HepG2 (cell line): ENCODE results near the gene WFDC10A. TPM values are rescaled to one million over a fixed set of nuclear protein-coding genes. Genes with fewer than 3 reads are reported as not detected.
"Not testable (repeated sequence)": the region's sequence is repeated elsewhere in the genome, so short reads cannot be mapped to it uniquely, and the experiment has no call there.

ENCODE experiments used
- ATAC-seq: fragments of 200-7000 bp; cut with Tn5 transposase; 3 replicates; pipeline ENCODE4 v1.9.1; 2020; ENCODE audit warnings: mild to moderate bottlenecking, moderate library complexity
- BruUV-seq: library from RNA; stranded (reverse); fragments of 400-500 nt; replicated peaks from 2 replicates; lab custom pipeline; 2021; lab: Mats Ljungman, UMichigan
- CTCF ChIA-PET: fragments of 300-600 bp; formaldehyde crosslinking; extraction: SDS; loops from one replicate; lab custom pipeline; 2021; ENCODE audit warnings: low total read pairs, inconsistent platforms, low intra/inter-chr PET ratio; lab: Yijun Ruan, JAX
- POLR2A ChIA-PET: fragments of 350-600 bp; sonication (Branson Sonifier 250); formaldehyde crosslinking; loops from one replicate; lab custom pipeline; 2020; ENCODE audit warnings: antibody characterized with exemption, inconsistent platforms; lab: Yijun Ruan, JAX
- DNase-seq: peaks from one replicate; pipeline ENCODE4 v3.0.0-alpha.2; 2015; ENCODE audit warnings: low spot score
- FAIRE-seq: peaks from 3 replicates; lab custom pipeline; 2011; peaks lifted over from hg19 to GRCh38; lab: Jason Lieb, UNC
- H2AFZ ChIP-seq: one replicate; pipeline ENCODE4 v1.6.1; 2011; ENCODE audit warnings: low read length, inconsistent platforms
- H3K27ac ChIP-seq: fragments of 300-600 bp; 3 replicates; pipeline ENCODE4 v1.8.0; 2011; ENCODE audit warnings: mixed run types, mild to moderate bottlenecking, mixed read lengths, low read length, inconsistent platforms; ENCODE audit not compliant: insufficient read depth; ENCODE audit errors: extremely low read length
- H3K27me3 ChIP-seq, 2 experiments: fragments of 200-600 bp in 1 of 2; 2 replicates in 1 of 2; 3 replicates in 1 of 2; pipeline versions ENCODE4 v1.6.0 to v1.8.0; 2011; ENCODE audit warnings: low read length in 2 of 2, mild to moderate bottlenecking in 2 of 2, moderate library complexity in 2 of 2, inconsistent platforms in 1 of 2; ENCODE audit not compliant: insufficient read depth in 2 of 2, control insufficient read depth in 1 of 2
- H3K36me3 ChIP-seq, 2 experiments: fragments of 200-600 bp in 1 of 2; replicated peaks in 1 of 2; 2 replicates in 1 of 2; 3 replicates in 1 of 2; pipeline versions ENCODE4 v1.5.1 to v1.8.0; 2011; ENCODE audit warnings: low read length in 2 of 2, inconsistent platforms in 1 of 2; ENCODE audit not compliant: insufficient read depth in 2 of 2, control insufficient read depth in 1 of 2
- H3K4me1 ChIP-seq: 2 replicates; pipeline ENCODE4 v1.5.1; 2012; ENCODE audit warnings: low read length, inconsistent platforms; ENCODE audit not compliant: insufficient read depth
- H3K4me2 ChIP-seq: 2 replicates; pipeline ENCODE4 v1.6.0; 2011; ENCODE audit warnings: low read depth, low read length, inconsistent platforms
- H3K4me3 ChIP-seq, 3 experiments: fragments of 200-600 bp in 1 of 3; sonication (generic), shearing (Covaris generic) in 1 of 3; replicated peaks in 1 of 3; 2 replicates each; pipeline ENCODE4 v1.5.1; 2011 to 2016; ENCODE audit warnings: low read length in 3 of 3, inconsistent platforms in 2 of 3, low read depth in 2 of 3, mild to moderate bottlenecking in 2 of 3, control low read depth in 1 of 3, mixed read lengths in 1 of 3; ENCODE audit not compliant: insufficient read depth in 1 of 3
- H3K79me2 ChIP-seq: one replicate; pipeline ENCODE4 v1.6.1; 2011; ENCODE audit warnings: low read length, inconsistent platforms; ENCODE audit not compliant: insufficient read depth
- H3K9ac ChIP-seq: 2 replicates; pipeline ENCODE4 v1.6.0; 2011; ENCODE audit warnings: mild to moderate bottlenecking, low read depth, low read length, inconsistent platforms; ENCODE audit not compliant: insufficient read depth
- H3K9me3 ChIP-seq: 2 replicates; pipeline ENCODE4 v1.5.1; 2012; ENCODE audit warnings: mild to moderate bottlenecking, low read length
- H4K20me1 ChIP-seq: 2 replicates; pipeline ENCODE4 v1.6.0; 2011; ENCODE audit warnings: inconsistent platforms, mild to moderate bottlenecking, low read length, moderate library complexity; ENCODE audit not compliant: insufficient read depth
- FOXP4 ChIP-seq: sonication (generic); formaldehyde crosslinking; IDR thresholded peaks from 2 replicates; pipeline ENCODE4 v1.4.0; 2020; ENCODE audit warnings: missing genetic modification reagents
- GFI1 ChIP-seq: sonication (generic); formaldehyde crosslinking; IDR thresholded peaks from 2 replicates; pipeline ENCODE4 v1.5.0; 2020; ENCODE audit warnings: missing genetic modification reagents, mild to moderate bottlenecking, borderline replicate concordance
- ZNF281 ChIP-seq: sonication (generic); formaldehyde crosslinking; IDR thresholded peaks from 2 replicates; pipeline ENCODE4 v1.4.0; 2020; ENCODE audit warnings: missing genetic modification reagents, borderline replicate concordance
- ZNF629 ChIP-seq: sonication (generic); formaldehyde crosslinking; conservative IDR thresholded peaks from 2 replicates; pipeline ENCODE4 v1.5.0; 2020; ENCODE audit warnings: missing genetic modification reagents
- WGBS: methylation state at CpG from one replicate; pipeline ENCODE4 v1.1.6; 2017; ENCODE audit warnings: low lambda C conversion rate; 5-methylcytosine and 5-hydroxymethylcytosine counted together
- in situ Hi-C: cut with HindIII; loops from 2 replicates; pipeline ENCODE4 v1.10.0; 2017; ENCODE audit warnings: low pct_unique_long_range_greater_than_20kb; ENCODE audit not compliant: extremely low pct_ligation_motif_present
- intact Hi-C: fragments of 100-400 bp; cut with micrococcal nuclease; formaldehyde crosslinking; loops from one replicate; pipeline ENCODE4 v1.10.0; 2022; ENCODE audit not compliant: unreplicated experiment
- polyA plus RNA-seq, 8 experiments: library from polyadenylated mRNA; depleted of rRNA in 3 of 8; stranded (reverse) in 7 of 8; unstranded in 1 of 8; fragments of >200 nt; fragmentation: Illumina TruSeq in 4 of 8; extraction: Trizol in 4 of 8; gene quantifications; 2 replicates each; pipeline versions ENCODE4 v1.2.1 to v1.2.3, GENCODE V29; 2011 to 2016; ENCODE audit warnings: low read depth in 4 of 8, missing spikeins in 1 of 8, mixed read lengths in 1 of 8; ENCODE audit not compliant: insufficient read depth in 1 of 8
- total RNA-seq, 5 experiments: library from RNA; depleted of rRNA; stranded (reverse); fragments of >200 nt; fragmentation: Illumina TruSeq; extraction: Trizol; gene quantifications; 2 replicates each; pipeline ENCODE4 v1.2.3, GENCODE V29; 2016; ENCODE audit warnings: low read depth in 1 of 5

Gene WFDC10A
- total and polyA plus RNA-seq, 2 of the 13 experiments (the other 11 are each of a cell fraction or from before 2014, with no cell fraction given) = not detected

- TF ChIP-seq ZNF281 (CRISPR knock-in tag) (peak; percentile 92), GFI1 (CRISPR knock-in tag) (0 out of 2 replicates have a peak, but pooled peaks have one; percentile 44), FOXP4 (CRISPR knock-in tag) (peak; percentile 31; the same call in 1 of the 2 replicates), ZNF629 (peak; percentile 59)
- TF ChIP-seq, all 625 proteins: peak for 17; not testable (repeated sequence) for 608
Measured at GRCh38 chr20:45651726-45652125, 22.2 kb downstream of the WFDC10A start (continued).

- BruUV-seq, in situ Hi-C loops: not testable (repeated sequence)
Measured at GRCh38 chr20:45657038-45657437, 27.5 kb downstream of the WFDC10A start.

More at GRCh38 chr20:45657038-45657437, 27.5 kb downstream of the WFDC10A start:
- POLR2A ChIA-PET, H3K79me2 ChIP-seq, FAIRE-seq, ATAC-seq, CTCF ChIA-PET, H3K36me3 ChIP-seq, H3K9me3 ChIP-seq, H3K9ac ChIP-seq, DNase-seq, H3K4me1 ChIP-seq, H3K4me2 ChIP-seq, H3K4me3 ChIP-seq, H4K20me1 ChIP-seq, H3K27me3 ChIP-seq, intact Hi-C loops, H2AFZ ChIP-seq, H3K27ac ChIP-seq: not testable (repeated sequence)
- WGBS = 37% methylated on average over 3 of the region's 3 CpGs
